GM21447 (cell line): ENCODE data around the gene RFX4.
"Not testable (repeated sequence)": the region's sequence is repeated elsewhere in the genome, so short reads cannot be mapped to it uniquely, and the experiment has no call there.

Experiments used
- ATAC-seq: cut with Tn5 transposase; IDR thresholded peaks from one replicate; pipeline ENCODE4 v1.9.1; 2021; ENCODE audit not compliant: unreplicated experiment

The RFX4 gene

DNA sequence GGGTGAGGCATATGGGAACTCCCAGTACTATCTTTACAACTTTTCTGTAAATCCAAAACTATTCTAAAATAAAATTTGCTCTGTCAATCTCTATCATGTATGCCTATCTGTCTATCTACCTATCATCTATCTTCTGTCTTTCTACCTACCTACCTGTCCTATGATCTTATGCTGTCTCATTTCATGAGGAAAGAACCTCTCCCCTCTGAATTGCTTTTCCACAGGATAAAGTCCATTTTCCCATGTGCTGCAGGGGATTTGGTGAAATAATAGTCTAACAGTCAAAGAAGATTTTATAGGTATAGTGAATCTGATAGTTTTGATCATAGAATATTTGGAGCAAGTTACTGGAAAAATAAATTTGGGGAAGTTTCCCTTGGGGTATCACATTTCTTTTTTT, 104.9 kb downstream of the RFX4 start:
- ATAC-seq, result no peak

- no peak for ATAC-seq
These were observed 107.9 kb downstream of the RFX4 start for GRCh38 chr12:106690569-106691305.

DNA sequence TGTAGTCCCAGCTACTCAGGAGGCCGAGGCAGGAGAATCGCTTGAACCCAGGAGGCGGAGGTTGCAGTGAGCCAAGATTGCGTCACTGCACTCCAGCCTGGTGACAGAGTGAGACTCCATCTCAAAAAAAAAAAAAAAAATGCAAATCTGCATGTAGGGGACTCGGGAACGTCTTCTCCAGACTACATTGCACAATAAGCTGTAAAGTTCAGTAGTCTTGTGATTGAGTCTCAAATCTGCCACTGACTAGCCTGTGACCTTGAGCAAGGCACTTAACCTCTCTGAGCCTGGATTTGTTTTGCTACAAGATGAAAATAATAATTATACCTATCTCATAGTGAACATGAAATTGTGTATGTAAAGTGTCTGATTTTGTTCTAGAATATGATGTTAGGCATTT, 109.2 kb downstream of the RFX4 start:
- not testable (repeated sequence) for ATAC-seq

GRCh38 chr12:106692896-106693820, 110.4 kb downstream of the RFX4 start:
- no peak for ATAC-seq

DNA sequence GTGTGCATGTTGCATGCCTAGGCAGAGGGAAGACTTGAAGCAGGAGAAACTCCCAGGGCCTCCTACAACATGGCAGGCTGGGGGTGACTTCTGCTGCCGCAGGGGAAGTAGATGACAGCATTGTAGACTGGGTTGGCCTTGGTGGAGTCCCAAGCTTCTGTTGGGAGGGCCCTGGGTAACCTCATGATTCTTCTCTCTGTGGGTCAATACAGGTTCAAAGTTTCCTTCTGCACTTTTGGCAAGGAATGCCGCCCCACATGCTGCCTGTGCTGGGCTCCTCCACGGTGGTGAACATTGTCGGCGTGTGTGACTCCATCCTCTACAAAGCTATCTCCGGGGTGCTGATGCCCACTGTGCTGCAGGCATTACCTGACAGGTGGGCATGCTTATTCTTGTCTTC, 113.3 kb downstream of the RFX4 start:
- ATAC-seq, result no peak

DNA sequence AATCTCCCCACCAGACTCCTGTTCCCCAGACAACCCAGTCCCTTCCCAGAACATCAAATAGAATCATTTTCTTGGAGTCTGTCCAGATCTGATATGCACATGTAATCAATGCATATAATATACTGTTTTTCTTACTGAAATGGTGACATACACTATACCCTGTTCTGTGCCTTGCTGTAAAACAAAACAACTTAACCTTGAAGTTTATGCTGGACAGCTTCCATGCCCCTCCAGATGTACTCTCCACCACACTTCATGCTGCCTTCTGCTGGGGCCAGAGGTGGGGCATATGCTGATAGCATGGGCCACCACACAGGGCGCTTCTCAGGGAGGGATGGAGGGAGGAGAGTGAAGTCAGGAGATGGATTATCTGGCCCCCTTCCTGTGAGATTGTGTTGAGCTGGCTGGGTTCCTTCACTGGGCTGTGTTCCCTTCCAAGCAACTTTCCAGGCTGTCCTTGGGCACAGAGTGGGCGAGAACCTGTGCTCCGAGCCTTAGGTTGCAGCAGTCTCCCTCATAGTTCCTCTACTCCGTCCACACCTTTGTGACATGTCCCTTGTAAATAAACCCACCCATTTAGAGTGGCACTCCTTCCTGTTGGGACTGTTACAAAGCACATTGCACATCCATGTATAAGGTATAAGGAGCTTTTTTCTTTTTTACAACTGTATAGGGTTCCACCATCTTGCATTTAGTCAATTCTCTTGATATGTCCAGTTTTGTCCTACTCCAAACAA, 114.0 kb downstream of the RFX4 start:
- ATAC-seq, result no peak

DNA sequence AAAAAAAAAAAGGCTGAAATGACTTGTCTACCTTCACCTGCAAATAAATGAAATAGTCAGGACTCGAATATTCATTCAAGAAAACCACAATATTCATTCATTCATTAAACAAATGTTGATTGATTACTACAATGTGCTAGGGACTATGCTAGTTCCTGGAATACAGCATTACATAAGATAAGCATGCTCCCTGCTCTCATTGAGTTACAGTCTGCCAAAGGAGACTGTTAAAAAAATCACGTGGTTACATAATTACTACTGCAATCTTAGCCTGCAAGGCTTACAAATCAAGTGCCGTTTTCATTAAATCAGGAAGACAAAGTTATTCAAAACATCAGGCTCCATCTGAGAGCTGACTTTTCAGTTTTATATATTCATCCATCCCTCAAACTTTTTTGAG, 121.3 kb downstream of the RFX4 start:
- no peak for ATAC-seq

DNA sequence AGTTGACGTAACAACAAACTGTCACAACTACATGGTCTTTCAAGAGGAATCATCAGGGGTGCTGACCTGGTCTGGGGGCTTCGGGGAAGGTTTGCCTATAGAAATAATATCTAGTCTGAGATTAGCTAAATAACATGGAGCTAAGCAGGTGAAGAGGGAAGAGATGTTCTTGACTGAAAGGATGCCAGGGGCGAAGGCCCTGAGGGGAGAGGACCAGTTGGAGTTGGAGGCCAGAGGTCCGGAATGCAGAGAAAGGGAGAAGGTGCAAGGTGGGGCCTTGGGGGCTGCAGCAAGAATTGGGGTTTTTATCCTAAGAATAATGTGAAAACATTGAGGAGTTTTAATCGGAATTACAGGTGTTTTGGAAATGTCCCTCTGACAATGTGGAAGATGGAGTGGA, 123.2 kb downstream of the RFX4 start:
- ATAC-seq, result no peak

- no peak for ATAC-seq
These were observed 126.3 kb downstream of the RFX4 start for GRCh38 chr12:106709068-106709511.

DNA sequence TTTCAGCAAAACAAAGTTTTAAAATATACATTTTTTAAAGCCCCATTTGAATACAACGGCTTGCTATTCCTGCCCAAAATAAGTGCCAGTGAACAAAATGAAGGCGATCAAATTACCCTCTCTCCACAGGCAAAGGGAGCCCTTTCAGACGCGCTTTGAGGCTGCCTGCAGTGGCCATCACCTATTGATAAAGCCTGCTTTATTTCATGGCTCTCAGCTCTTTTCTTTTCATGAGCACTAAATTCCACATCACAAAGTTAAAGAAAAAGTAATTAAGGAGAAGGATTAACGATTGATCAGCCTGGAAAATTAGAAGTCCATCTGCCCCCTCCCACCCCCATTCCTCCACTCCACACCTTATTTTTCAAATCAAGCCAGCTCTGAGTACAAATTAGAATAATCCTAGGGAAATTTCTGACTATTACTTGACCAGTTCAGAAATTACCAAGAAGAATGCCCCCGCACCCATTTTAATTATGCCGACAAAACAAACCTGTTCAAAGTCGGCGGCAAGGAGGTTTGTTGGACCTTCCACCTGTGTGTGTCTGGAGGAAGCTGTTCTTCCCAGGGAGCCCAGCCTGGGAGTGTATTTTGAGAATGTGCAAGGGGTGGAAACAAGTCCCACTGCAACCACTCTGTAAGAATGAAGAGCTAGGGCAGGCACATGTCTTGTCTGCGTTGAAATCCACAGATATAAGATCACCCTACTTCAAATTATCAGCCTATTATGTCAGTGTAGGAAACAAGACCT, 127.5 kb downstream of the RFX4 start:
- ATAC-seq, result no peak

DNA sequence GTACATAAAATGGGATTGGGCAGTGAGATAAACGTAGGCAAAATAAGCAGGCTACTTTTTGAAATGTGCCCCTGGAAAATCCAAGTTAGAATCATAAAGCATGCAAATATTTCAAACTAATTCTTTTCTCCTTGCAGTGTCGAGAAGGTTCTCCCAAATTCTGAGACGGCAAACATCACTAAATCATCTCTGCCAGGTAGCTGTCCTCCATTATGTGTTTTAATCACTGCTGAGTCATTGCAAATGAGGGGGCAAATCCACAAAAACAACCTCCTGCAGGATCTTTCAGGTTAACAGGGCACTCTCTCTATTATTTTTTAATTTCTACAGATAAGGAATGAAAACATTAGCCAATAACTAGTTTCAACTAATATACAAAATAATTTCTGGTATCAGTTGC, 128.5 kb downstream of the RFX4 start:
- no peak for ATAC-seq

GRCh38 chr12:106712768-106713167, 130.0 kb downstream of the RFX4 start:
- ATAC-seq, result no peak

DNA sequence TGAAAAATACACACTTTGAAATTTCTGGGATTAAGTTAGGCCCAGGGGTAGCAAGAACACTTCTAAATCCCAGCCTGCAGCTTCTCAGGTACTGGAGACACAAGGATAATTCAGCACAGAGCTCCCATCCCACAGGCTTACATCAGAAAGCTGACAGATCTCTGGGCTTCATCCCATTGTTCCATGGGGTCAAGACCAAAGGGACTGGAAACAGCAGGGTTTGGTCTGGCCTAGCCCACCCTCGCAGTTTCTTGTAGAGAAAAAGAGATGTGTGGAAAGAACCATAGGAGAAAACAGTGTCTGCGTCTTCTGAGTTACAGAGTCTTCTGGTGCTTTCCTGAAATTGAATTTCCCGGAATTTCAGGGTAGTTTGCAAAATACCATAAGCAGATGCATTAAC, 132.1 kb downstream of the RFX4 start:
- ATAC-seq, result no peak

- no peak for ATAC-seq
These were observed 132.8 kb downstream of the RFX4 start for GRCh38 chr12:106715582-106715981.

- no peak for ATAC-seq
These were observed 134.9 kb downstream of the RFX4 start for GRCh38 chr12:106717673-106718072.

DNA sequence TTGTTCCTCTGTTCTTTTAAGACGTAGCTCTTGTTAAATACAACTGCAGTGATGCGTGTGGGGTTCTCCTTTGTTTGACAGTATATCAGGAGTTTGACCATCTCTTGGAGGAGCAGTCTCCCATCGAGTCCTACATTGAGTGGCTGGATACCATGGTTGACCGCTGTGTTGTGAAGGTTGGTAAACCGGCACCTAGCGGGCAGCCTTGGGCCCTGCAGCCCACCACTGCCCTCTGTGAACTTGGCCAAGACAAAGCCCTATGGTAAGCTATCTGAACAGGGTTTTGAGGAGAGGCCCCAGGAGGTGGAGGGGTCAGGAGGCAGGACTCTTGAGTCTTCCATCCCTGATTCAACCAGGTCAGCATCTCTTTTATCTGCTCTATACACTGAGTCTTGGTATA, 137.1 kb downstream of the RFX4 start:
- no peak for ATAC-seq

DNA sequence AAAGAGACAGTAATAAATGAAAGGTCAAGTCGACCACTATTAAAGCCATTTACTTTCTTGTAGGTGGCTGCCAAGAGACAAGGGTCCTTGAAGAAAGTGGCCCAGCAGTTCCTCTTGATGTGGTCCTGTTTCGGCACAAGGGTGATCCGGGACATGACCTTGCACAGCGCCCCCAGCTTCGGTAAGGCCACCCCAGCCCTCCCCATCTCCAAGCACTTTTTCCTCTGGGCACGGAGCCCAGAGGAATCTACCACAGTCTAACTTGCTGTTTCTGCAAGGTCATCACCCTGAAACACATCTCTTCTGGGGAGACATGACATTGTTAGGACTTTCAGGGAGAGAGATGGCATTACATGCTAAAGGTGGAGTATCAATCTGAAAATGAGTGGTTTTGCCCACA, 137.9 kb downstream of the RFX4 start:
- ATAC-seq, result no peak

- no peak for ATAC-seq
These were observed 139.1 kb downstream of the RFX4 start for GRCh38 chr12:106721915-106722314.

DNA sequence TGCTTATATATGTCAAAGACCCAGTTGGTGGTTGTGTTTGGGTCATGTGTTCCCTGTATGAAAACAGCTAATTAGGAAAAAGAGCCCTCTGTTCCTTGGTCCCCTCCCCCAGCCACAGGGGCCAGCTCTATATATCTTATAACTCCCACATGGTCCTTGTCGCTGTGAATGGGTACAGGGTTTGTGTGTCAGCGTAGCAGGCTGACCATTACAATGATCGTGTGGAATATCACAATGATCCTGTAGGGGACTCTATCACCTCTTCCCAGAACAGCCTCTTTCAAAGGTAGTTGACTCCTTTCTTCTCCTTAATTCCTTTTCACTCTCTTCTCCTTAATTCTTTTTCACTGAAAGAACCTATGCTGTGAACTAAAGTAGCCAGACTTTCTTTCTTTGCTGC, 140.0 kb downstream of the RFX4 start:
- no peak for ATAC-seq

DNA sequence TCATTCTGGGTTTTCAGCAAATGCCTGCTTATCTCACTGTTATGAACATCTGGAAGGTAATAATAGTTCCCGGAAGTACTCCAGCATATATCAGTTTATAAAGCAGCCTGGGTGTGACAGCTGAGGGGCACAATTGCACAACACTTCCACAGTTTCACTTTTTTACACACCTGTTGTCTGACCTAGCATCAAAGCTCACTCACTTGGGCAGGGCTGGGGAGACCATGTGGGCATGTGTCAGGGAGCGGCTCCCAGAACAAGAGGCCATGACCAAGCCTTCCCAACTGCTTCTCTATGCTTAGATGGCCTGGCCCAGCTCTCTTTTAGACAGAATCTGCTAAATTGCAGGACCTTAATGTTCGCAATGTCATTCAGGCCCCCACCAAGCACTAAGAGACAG, 140.6 kb downstream of the RFX4 start:
- ATAC-seq, result no peak

DNA sequence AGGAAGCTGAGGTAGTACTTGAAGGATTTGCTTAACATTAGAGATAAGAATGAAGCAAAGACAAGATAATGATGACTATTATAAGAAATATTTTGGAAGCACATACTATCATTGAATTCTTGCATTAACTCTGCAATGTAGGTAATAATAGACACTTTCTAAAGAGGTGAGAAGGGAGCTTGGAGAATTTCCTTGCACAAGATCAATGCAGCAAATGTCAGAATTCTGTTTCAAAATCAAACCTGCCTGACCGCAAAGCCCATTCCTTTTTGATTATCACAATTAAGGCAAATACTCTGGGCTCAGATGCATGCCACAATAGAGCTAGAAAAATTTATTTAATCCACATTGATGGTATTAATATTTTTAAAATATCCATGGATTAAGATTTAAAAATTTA, 141.3 kb downstream of the RFX4 start:
- no peak for ATAC-seq
